SU-DHL-6 (cell line): ENCODE results near the gene SPRYD4.

Experiments
- H2AFZ ChIP-seq: fragments of 200-600 bp; sonication (generic); 2 replicates; pipeline ENCODE4 v1.6.1; 2014; ENCODE audit warnings: low read depth, mild to moderate bottlenecking, moderate library complexity, mixed read lengths, antibody characterized with exemption, low read length; ENCODE audit not compliant: severe bottlenecking
- H3F3A ChIP-seq: fragments of 200-600 bp; shearing (Covaris generic); 2 replicates; pipeline ENCODE4 v1.6.0; 2016; ENCODE audit warnings: antibody characterized with exemption, mild to moderate bottlenecking; ENCODE audit not compliant: insufficient read depth
- H3K27ac ChIP-seq: fragments of 200-600 bp; sonication (generic); 2 replicates; pipeline ENCODE4 v1.5.1; 2016; ENCODE audit warnings: low read depth, mild to moderate bottlenecking, low read length, moderate library complexity, mixed read lengths
- H3K27me3 ChIP-seq: fragments of 200-600 bp; sonication (generic), shearing (Covaris generic); 2 replicates; pipeline ENCODE4 v1.6.0; 2014; ENCODE audit warnings: mild to moderate bottlenecking, low read length
- H3K36me3 ChIP-seq: fragments of 200-600 bp; sonication (generic); 2 replicates; pipeline ENCODE4 v1.6.1; 2014; ENCODE audit warnings: mild to moderate bottlenecking, low read length, mixed read lengths
- H3K4me2 ChIP-seq: fragments of 300-600, 200-600 bp; shearing (Covaris generic), sonication (generic); 2 replicates; pipeline ENCODE4 v1.6.0; 2014; ENCODE audit warnings: low read length, low read depth, mild to moderate bottlenecking; ENCODE audit not compliant: poor library complexity, severe bottlenecking
- H3K4me3 ChIP-seq: fragments of 200-600 bp; sonication (generic); 2 replicates; pipeline ENCODE4 v1.5.1; 2014; ENCODE audit warnings: antibody characterized with exemption, low read length, mild to moderate bottlenecking, mixed read lengths; ENCODE audit not compliant: insufficient read depth, poor library complexity, severe bottlenecking
- H3K79me2 ChIP-seq: fragments of 200-600 bp; sonication (generic); 2 replicates; pipeline ENCODE4 v1.6.1; 2014; ENCODE audit warnings: mild to moderate bottlenecking, low read length, moderate library complexity; ENCODE audit not compliant: insufficient read depth
- H3K9ac ChIP-seq: fragments of 200-600 bp; sonication (generic); 2 replicates; pipeline ENCODE4 v1.7.0; 2014; ENCODE audit warnings: mild to moderate bottlenecking, low read length
- H3K9me2 ChIP-seq: fragments of 200-600 bp; sonication (generic); replicated peaks from 2 replicates; pipeline ENCODE4 v1.6.1; 2014; ENCODE audit warnings: low read length; ENCODE audit not compliant: insufficient read depth
- H3K9me3 ChIP-seq: fragments of 200-600 bp; sonication (generic); 2 replicates; pipeline ENCODE4 v1.6.1; 2014; ENCODE audit warnings: low read length, mixed read lengths; ENCODE audit not compliant: insufficient read depth
- H4K20me1 ChIP-seq: fragments of 200-600 bp; sonication (generic); 2 replicates; pipeline ENCODE4 v1.6.1; 2014; ENCODE audit warnings: low read depth, mild to moderate bottlenecking, antibody characterized with exemption, low read length, moderate library complexity, mixed read lengths
- CTCF ChIP-seq: fragments of 200-600 bp; sonication (generic); IDR thresholded peaks from one replicate; pipeline ENCODE4 v1.5.1; 2017; ENCODE audit warnings: antibody characterized with exemption, mild to moderate bottlenecking, low read length, moderate library complexity; ENCODE audit not compliant: insufficient read depth, poor library complexity, severe bottlenecking
- EZH2phosphoT487 ChIP-seq: fragments of 200-600 bp; sonication (generic), shearing (Covaris generic); conservative IDR thresholded peaks from 2 replicates; pipeline ENCODE4 v1.6.1; 2018; ENCODE audit warnings: mild to moderate bottlenecking, antibody characterized with exemption, low read length, moderate library complexity, mixed read lengths

The SPRYD4 gene

GRCh38 chr12:56468216-56469006 is at the start of gene SPRYD4:
Gene SPRYD4 (plus strand): TSS chr12:56468578. CDS start chr12:56468592, 14 bp downstream.
- peak within 1 kb of the TSS; percentile 79 for H3K27ac ChIP-seq
- peaks cover 32% of the 10 kb centered on the region for H3K79me2 ChIP-seq
- peak within 1 kb of the TSS; percentile 78 for H2AFZ ChIP-seq
- H3F3A ChIP-seq: peaks cover 11% of the 10 kb centered on the region
- no peaks in the 10 kb centered on the region for H3K9me3 ChIP-seq
- no peak for TF ChIP-seq EZH2phosphoT487
- TF ChIP-seq CTCF: no peak
- no peaks in the 10 kb centered on the region for H3K36me3 ChIP-seq
- no peaks in the 10 kb centered on the region for H3K9me2 ChIP-seq
- peak within 1 kb of the TSS; percentile 97 for H3K4me2 ChIP-seq
- H3K9ac ChIP-seq: peak within 1 kb of the TSS; percentile 90
- H3K4me3 ChIP-seq: peak within 1 kb of the TSS; percentile 81
- H3K27me3 ChIP-seq: no peaks in the 10 kb centered on the region
- H4K20me1 ChIP-seq: no peaks in the 10 kb centered on the region

GRCh38 chr12:56420411-56420810 is 48.0 kb upstream of the SPRYD4 start:
- H3K9me2 ChIP-seq: no peaks in the 10 kb centered on the region
- no peaks in the 10 kb centered on the region for H3K9me3 ChIP-seq
- no peak overlapping the region for H3K4me3 ChIP-seq
- no peaks in the 10 kb centered on the region for H3F3A ChIP-seq
- H3K27ac ChIP-seq: no peak overlapping the region
- H2AFZ ChIP-seq: no peak overlapping the region
- H3K4me2 ChIP-seq: no peak overlapping the region
- peaks cover 28% of the 10 kb centered on the region; the same call in 1 of the 2 replicates for H3K36me3 ChIP-seq
- no peaks in the 10 kb centered on the region for H4K20me1 ChIP-seq
- no peaks in the 10 kb centered on the region for H3K27me3 ChIP-seq
- no peak overlapping the region for H3K9ac ChIP-seq
- no peak for TF ChIP-seq EZH2phosphoT487
- TF ChIP-seq CTCF: no peak
- H3K79me2 ChIP-seq: no peaks in the 10 kb centered on the region

DNA sequence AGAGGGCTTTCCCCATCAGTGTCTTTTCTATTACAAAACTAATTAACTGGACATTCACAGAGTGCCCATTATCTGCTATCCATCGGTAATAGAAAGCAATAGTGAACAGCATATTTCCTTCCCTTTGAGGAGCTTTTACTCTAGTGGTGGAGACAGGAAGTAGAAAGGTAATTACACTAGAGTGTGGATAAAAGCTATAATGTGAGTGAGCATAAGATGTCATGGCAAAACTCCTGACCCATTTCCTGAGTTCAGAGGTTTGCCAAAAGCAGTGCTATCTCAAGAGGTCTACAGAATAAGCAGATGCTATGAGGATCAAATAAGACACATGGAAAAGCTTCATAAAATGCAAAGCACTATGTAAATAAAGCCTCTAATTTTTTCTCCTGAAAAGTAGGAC is 43.2 kb upstream of the SPRYD4 start:
- H3K27me3 ChIP-seq: no peaks in the 10 kb centered on the region
- H2AFZ ChIP-seq: no peak overlapping the region
- H3K36me3 ChIP-seq: peaks cover 37% of the 10 kb centered on the region

More for the DNA sequence above, 43.2 kb upstream of the SPRYD4 start:
- H4K20me1 ChIP-seq: no peaks in the 10 kb centered on the region
- H3K79me2 ChIP-seq: no peaks in the 10 kb centered on the region
- H3K27ac ChIP-seq: no peak overlapping the region
- no peak overlapping the region for H3K4me2 ChIP-seq
- H3K9me3 ChIP-seq: no peaks in the 10 kb centered on the region
- no peak for TF ChIP-seq CTCF
- H3K4me3 ChIP-seq: no peak overlapping the region
- H3K9ac ChIP-seq: no peak overlapping the region
- H3F3A ChIP-seq: no peaks in the 10 kb centered on the region
- no peaks in the 10 kb centered on the region for H3K9me2 ChIP-seq
